ENCODE results near the gene ANKRD6.

DNA sequence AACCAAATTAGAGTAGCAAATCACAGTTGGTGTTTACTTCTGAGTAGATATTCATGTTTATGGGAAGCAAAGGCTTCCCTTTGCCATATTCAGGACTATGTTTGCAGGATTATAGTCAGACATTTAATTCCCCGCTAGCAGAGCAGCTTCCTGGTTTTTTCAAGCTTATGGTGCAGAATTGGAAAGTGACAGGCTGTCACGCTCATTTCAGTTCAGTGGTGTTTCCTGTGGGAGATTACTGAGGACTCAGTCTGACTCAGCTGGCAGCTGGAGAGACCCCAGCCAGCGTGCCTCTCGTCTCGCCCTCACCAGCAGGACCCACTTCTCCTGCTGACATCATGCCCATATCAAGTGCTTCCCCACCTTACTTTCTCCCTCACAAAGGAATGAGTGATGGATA is 120.5 kb downstream of the ANKRD6 start:
- TF ChIP-seq CTCF (IDR thresholded peaks at IDR 0.05), result no peak
- no peak for TF ChIP-seq POLR2A (IDR thresholded peaks at IDR 0.05)
